Tibial nerve (tissue), 4 donors: ENCODE data around the gene OXCT1. TPM values are rescaled to one million over a fixed set of nuclear protein-coding genes. Genes with fewer than 3 reads are reported as not detected.
"Not testable (repeated sequence)": the region's sequence is repeated elsewhere in the genome, so short reads cannot be mapped to it uniquely, and the experiment has no call there.

Experiments
- DNase-seq, 2 donors: peaks; one replicate each; pipeline ENCODE4 v3.0.0-alpha.2; 2019; ENCODE audit warnings: low spot score in 2 of 2
- H3K27ac ChIP-seq, 4 donors: fragments of 200-600 bp; sonication (generic) in 3 of 4; one replicate each; pipeline ENCODE4 v1.5.1; 2017 to 2019; ENCODE audit warnings: mild to moderate bottlenecking in 1 of 4
- H3K27me3 ChIP-seq, 2 donors: fragments of 200-600 bp; sonication (generic) in 1 of 2; one replicate each; pipeline versions ENCODE4 v1.5.1 to v1.6.0; 2017 to 2019
- H3K36me3 ChIP-seq, 3 donors: fragments of 200-600 bp; sonication (generic); one replicate each; pipeline ENCODE4 v1.5.1; 2018 to 2019
- H3K4me1 ChIP-seq, 4 donors: fragments of 200-600 bp; sonication (generic) in 3 of 4; one replicate each; pipeline ENCODE4 v1.5.1; 2017 to 2019
- H3K4me3 ChIP-seq, 4 donors: fragments of 200-600 bp; sonication (generic) in 3 of 4; one replicate each; pipeline ENCODE4 v1.5.1; 2017 to 2019; ENCODE audit warnings: mild to moderate bottlenecking in 1 of 4, moderate library complexity in 1 of 4
- H3K9me3 ChIP-seq, 4 donors: fragments of 200-600 bp; sonication (generic) in 3 of 4; one replicate each; pipeline ENCODE4 v1.5.1; 2017 to 2019
- EP300 ChIP-seq, 2 donors: sonication (generic); formaldehyde crosslinking; IDR thresholded peaks; one replicate each; pipeline ENCODE4 v1.6.1; 2017; ENCODE audit warnings: antibody characterized with exemption in 2 of 2, mild to moderate bottlenecking in 1 of 2
- POLR2A ChIP-seq, 2 donors: fragments of 450-650 bp; IDR thresholded peaks; one replicate each; pipeline ENCODE4 v1.6.1; 2017; ENCODE audit warnings: antibody characterized with exemption in 2 of 2, mild to moderate bottlenecking in 2 of 2, moderate library complexity in 2 of 2
- WGBS, 2 donors: methylation state at CpG; one replicate each; pipeline ENCODE4 v1.1.5; 2018; 5-methylcytosine and 5-hydroxymethylcytosine counted together
- total RNA-seq, 4 donors: library from RNA; depleted of rRNA; stranded (reverse); fragments of >200 nt; gene quantifications; one replicate each; pipeline ENCODE4 v1.1.0, GENCODE V29; 2016
- TF ChIP-seq, protein P1 (sequence below), 5 experiments: fragments of 200-600 bp in 3 of 5; fragments of 450-650 bp in 2 of 5; sonication (generic) in 3 of 5; IDR thresholded peaks; one replicate each; pipeline ENCODE4 v1.5.1; 2016 to 2019; ENCODE audit warnings: antibody characterized with exemption in 5 of 5, mild to moderate bottlenecking in 3 of 5, moderate library complexity in 2 of 5

Gene OXCT1
- total RNA-seq, 4 donors from 2014 or later: 20.4 to 41.2 (median 26.0) TPM

DNA sequence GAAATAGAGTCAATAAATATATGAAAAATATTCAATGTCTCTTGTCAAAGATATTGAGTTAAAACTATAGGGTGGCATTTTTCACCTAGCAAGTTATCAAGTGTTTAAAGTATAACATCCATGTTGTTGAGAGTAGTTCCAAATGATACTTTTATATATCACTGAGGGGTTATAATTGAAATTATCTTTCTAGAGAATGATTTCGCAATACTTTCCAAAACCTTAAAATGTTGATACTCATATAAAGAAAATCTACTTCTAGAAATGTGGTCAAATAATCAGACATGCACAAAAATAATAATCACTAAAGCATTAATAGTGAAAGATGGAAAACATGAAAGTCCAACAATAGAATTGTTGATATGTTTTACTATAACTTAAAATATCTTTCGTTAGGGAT lies 50.1 kb downstream of the OXCT1 start:
- no peaks in the 10 kb centered on the region for H3K9me3 ChIP-seq
- H3K4me1 ChIP-seq: peaks cover 0 to 6% (median 2%) of the 10 kb centered on the region in 4 donors
- H3K36me3 ChIP-seq: no peaks in the 10 kb centered on the region
- TF ChIP-seq, protein P1, sequence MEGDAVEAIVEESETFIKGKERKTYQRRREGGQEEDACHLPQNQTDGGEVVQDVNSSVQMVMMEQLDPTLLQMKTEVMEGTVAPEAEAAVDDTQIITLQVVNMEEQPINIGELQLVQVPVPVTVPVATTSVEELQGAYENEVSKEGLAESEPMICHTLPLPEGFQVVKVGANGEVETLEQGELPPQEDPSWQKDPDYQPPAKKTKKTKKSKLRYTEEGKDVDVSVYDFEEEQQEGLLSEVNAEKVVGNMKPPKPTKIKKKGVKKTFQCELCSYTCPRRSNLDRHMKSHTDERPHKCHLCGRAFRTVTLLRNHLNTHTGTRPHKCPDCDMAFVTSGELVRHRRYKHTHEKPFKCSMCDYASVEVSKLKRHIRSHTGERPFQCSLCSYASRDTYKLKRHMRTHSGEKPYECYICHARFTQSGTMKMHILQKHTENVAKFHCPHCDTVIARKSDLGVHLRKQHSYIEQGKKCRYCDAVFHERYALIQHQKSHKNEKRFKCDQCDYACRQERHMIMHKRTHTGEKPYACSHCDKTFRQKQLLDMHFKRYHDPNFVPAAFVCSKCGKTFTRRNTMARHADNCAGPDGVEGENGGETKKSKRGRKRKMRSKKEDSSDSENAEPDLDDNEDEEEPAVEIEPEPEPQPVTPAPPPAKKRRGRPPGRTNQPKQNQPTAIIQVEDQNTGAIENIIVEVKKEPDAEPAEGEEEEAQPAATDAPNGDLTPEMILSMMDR (IDR thresholded peaks at IDR 0.05): no peak
- TF ChIP-seq EP300 (IDR thresholded peaks at IDR 0.05): no peak
- no peak for TF ChIP-seq POLR2A (IDR thresholded peaks at IDR 0.05)
- DNase-seq: no peak
- 96% methylated on average over 2 of the region's 2 CpGs for WGBS, 2 donors
- H3K4me3 ChIP-seq: no peak overlapping the region
- no peak overlapping the region for H3K27ac ChIP-seq
- H3K27me3 ChIP-seq: no peaks in the 10 kb centered on the region

DNA sequence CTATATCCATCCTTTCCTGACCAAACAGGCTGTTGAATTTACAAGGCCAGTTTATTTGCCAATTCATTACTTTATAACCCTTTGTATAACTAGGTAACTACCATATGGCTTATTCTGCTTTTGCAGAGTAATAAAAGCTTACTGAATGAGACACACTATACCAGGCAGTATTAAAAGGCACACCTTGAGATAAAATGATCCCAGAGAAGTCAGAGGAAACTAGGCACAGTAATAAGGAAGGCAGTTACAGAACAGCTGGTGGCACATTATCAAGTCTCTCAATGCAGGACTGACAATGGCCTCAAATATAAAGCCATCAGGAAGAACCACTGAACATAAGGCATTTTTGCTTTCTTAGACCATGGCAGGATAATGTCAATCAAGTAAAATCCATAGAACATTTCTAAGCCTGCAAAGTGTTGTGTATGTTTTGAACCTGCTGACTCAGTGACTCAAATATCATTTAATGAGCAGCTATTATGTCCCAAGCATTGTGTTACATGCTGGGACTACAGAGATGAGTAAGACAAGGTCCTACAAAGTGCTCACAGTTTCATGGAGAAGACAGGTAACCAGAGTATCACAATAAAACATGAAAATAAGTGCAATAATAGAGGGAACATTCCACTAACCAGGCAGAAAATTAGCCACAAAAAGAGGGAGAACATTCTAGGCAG lies 52.5 kb downstream of the OXCT1 start:
- DNase-seq: no peak
- no peaks in the 10 kb centered on the region for H3K36me3 ChIP-seq
- H3K27me3 ChIP-seq: no peaks in the 10 kb centered on the region
- no peak overlapping the region for H3K27ac ChIP-seq
- H3K4me3 ChIP-seq: no peak overlapping the region
- TF ChIP-seq POLR2A (IDR thresholded peaks at IDR 0.05): no peak
- TF ChIP-seq, protein P1 (IDR thresholded peaks at IDR 0.05): no peak
- TF ChIP-seq EP300 (IDR thresholded peaks at IDR 0.05): no peak
- H3K4me1 ChIP-seq: peaks cover 0 to 6% (median 2%) of the 10 kb centered on the region in 4 donors
- no peaks in the 10 kb centered on the region for H3K9me3 ChIP-seq

DNA sequence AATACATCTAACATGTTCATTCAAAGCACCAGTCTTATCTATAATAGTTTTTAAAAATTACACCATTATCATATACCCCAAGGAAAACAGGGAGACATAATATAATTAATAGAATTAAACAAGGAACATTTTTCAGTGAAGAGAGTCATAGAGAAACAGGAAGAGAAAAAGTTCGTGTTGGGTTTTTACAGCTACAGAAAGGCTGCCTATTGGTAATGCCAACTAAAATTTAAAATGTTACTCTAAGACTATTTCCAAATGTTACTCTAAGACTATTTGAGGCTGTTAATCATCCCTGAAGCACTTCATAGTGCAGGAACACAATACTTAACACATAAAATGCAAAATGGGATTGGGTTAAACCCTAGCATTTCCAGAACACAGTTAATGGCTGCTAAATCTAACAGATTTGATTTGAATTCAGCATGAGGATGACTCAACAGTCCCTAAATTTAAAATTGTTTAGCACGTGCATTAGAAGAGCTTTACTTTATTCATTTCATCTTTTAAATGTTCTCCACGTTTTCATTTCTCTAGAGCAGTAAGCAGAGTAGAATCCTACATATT lies 54.5 kb downstream of the OXCT1 start:
- no peak for DNase-seq
- Histone ChIP-seq H3K27me3 (no peaks in the 10 kb centered on the region), H3K4me1 (peaks cover 0 to 6% (median 2%) of the 10 kb centered on the region in 4 donors), H3K9me3 (no peaks in the 10 kb centered on the region), H3K4me3 (no peak overlapping the region), H3K27ac (no peak overlapping the region), H3K36me3 (no peaks in the 10 kb centered on the region)
- TF ChIP-seq EP300 (IDR thresholded peaks at IDR 0.05): no peak
- TF ChIP-seq, protein P1 (IDR thresholded peaks at IDR 0.05): no peak
- no peak for TF ChIP-seq POLR2A (IDR thresholded peaks at IDR 0.05)
- WGBS, 2 donors: 53 to 55% methylated on average over 3 of the region's 3 CpGs

DNA sequence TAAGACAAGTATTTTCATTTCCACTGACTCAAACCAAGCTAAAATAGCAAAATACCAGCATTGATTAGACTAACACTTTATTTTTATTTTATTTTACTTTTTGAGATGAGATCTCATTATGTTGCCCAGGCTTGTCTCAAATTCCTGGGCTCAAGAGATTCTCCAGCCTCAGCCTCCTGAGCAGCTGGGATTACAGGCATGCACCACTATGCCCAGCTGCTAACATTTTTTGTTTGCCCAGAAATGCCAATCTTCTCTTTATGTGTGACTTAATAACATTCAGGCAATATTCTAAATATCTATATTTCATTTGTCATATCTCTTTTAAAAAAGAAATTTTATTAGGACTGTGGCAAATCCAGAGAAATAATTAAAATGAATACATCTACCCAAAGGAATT lies 55.0 kb downstream of the OXCT1 start:
- peaks cover 0 to 6% (median 2%) of the 10 kb centered on the region in 4 donors for H3K4me1 ChIP-seq
- no peak overlapping the region for H3K4me3 ChIP-seq
- no peak overlapping the region for H3K27ac ChIP-seq
- DNase-seq: no peak
- no peak for TF ChIP-seq EP300 (IDR thresholded peaks at IDR 0.05)
- TF ChIP-seq POLR2A (IDR thresholded peaks at IDR 0.05): no peak
- TF ChIP-seq, protein P1 (IDR thresholded peaks at IDR 0.05): no peak
- H3K9me3 ChIP-seq: no peaks in the 10 kb centered on the region
- H3K27me3 ChIP-seq: no peaks in the 10 kb centered on the region
- no peaks in the 10 kb centered on the region for H3K36me3 ChIP-seq

DNA sequence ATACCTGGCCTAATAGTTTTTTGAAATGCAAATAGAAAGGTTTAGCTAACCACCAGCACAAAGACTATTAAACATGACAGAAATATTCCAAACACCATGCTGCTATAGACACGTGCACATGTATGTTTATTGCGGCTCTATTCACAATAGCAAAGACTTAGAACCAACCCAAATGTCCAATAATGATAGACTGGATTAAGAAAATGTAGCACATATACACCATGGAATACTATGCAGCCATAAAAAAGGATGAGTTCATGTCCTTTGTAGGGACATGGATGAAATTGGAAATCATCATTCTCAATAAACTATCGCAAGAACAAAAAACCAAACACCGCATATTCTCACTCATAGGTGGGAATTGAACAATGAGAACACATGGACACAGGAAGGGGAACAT lies 55.9 kb downstream of the OXCT1 start:
- H3K36me3 ChIP-seq, H3K27me3 ChIP-seq, H3K4me3 ChIP-seq, H3K4me1 ChIP-seq, H3K27ac ChIP-seq, H3K9me3 ChIP-seq, DNase-seq: not testable (repeated sequence)
- 96 to 97% methylated on average over 4 of the region's 4 CpGs for WGBS, 2 donors
